HCT116 (cell line): ENCODE measurements around the gene SLC5A2. TPM values are rescaled to one million over a fixed set of nuclear protein-coding genes. Genes with fewer than 3 reads are reported as not detected.

ENCODE experiments used
- ATAC-seq: fragments of 200-7000 bp; cut with Tn5 transposase; 2 replicates; pipeline ENCODE4 v1.9.1; 2020; ENCODE audit warnings: mild to moderate bottlenecking, moderate library complexity
- BruUV-seq: library from RNA; stranded (reverse); fragments of 400-500 nt; replicated peaks from 2 replicates; lab custom pipeline; 2021; lab: Mats Ljungman, UMichigan
- CTCF ChIA-PET: fragments of 300-600 bp; sonication (Branson Sonifier 250); formaldehyde crosslinking; loops from one replicate; lab custom pipeline; 2021; ENCODE audit warnings: antibody characterized with exemption; lab: Charles Lee
- POLR2A ChIA-PET: fragments of 300-600, 350-600 bp; sonication (Branson Sonifier 250); formaldehyde crosslinking; loops from one replicate; lab custom pipeline; 2021; ENCODE audit warnings: antibody characterized with exemption; lab: Charles Lee
- RAD21 ChIA-PET, 2 experiments: fragments of 300-600 bp; sonication (Branson Sonifier 250); formaldehyde crosslinking; loops; one replicate each; lab custom pipeline; 2023; ENCODE audit warnings: low total read pairs in 2 of 2; ENCODE audit not compliant: uncharacterized antibody in 2 of 2, unreplicated experiment in 2 of 2, low non-redundant PET in 1 of 2; lab: Charles Lee
- DNase-seq: peaks from one replicate; pipeline ENCODE4 v3.0.0-alpha.2; 2010; ENCODE audit warnings: low read depth, low spot score
- H2AFZ ChIP-seq: fragments of 200-600 bp; shearing (Covaris generic), sonication (generic); 2 replicates; pipeline ENCODE4 v1.6.1; 2017; ENCODE audit warnings: low read depth, mixed run types, mixed read lengths, antibody characterized with exemption, low read length; ENCODE audit not compliant: poor library complexity, severe bottlenecking
- H3K27ac ChIP-seq: 2 replicates; pipeline ENCODE4 v1.5.1; 2012; ENCODE audit warnings: low read depth, low read length
- H3K27me3 ChIP-seq: fragments of 200-600 bp; sonication (generic); 2 replicates; pipeline ENCODE4 v1.6.1; 2016; ENCODE audit warnings: mixed run types, low read length, mixed read lengths; ENCODE audit not compliant: insufficient read depth
- H3K36me3 ChIP-seq, 2 experiments: fragments of 200-500 bp in 1 of 2; fragments of 200-600 bp in 1 of 2; sonication (Bioruptor generic) in 1 of 2; sonication (generic) in 1 of 2; 2 replicates each; pipeline versions ENCODE4 v1.5.1 to v1.6.1; 2014 to 2016; ENCODE audit warnings: low read length in 2 of 2, inconsistent platforms in 1 of 2, mixed read lengths in 1 of 2, mixed run types in 1 of 2; ENCODE audit not compliant: insufficient read depth in 2 of 2, control insufficient read depth in 1 of 2
- H3K4me1 ChIP-seq, 2 experiments: fragments of 200-600 bp in 1 of 2; sonication (generic) in 1 of 2; 2 replicates each; pipeline versions ENCODE4 v1.5.1 to v1.6.1; 2012 to 2017; ENCODE audit warnings: low read length in 2 of 2, inconsistent platforms in 1 of 2, mild to moderate bottlenecking in 1 of 2, mixed read lengths in 1 of 2, mixed run types in 1 of 2, moderate library complexity in 1 of 2; ENCODE audit not compliant: insufficient read depth in 2 of 2, control insufficient read depth in 1 of 2
- H3K4me2 ChIP-seq: fragments of 200-600 bp; sonication (generic); 2 replicates; pipeline ENCODE4 v1.6.1; 2017; ENCODE audit warnings: mixed run types, low read length, mixed read lengths
- H3K4me3 ChIP-seq, 2 experiments: fragments of 200-600 bp in 1 of 2; sonication (generic) in 1 of 2; replicated peaks in 1 of 2; 2 replicates each; pipeline ENCODE4 v1.5.1; 2011 to 2016; ENCODE audit warnings: low read length in 2 of 2, control low read depth in 1 of 2, low read depth in 1 of 2, mild to moderate bottlenecking in 1 of 2, mixed read lengths in 1 of 2, mixed run types in 1 of 2
- H3K79me2 ChIP-seq: fragments of 200-600 bp; sonication (generic); 2 replicates; pipeline ENCODE4 v1.6.1; 2017; ENCODE audit warnings: mild to moderate bottlenecking, mixed run types, low read length, moderate library complexity, mixed read lengths; ENCODE audit not compliant: insufficient read depth
- H3K9ac ChIP-seq: fragments of 200-600 bp; sonication (generic); 2 replicates; pipeline ENCODE4 v1.6.1; 2016; ENCODE audit warnings: low read length, mixed read lengths
- H3K9me2 ChIP-seq: fragments of 200-600 bp; sonication (generic), shearing (Covaris generic); 2 replicates; pipeline ENCODE4 v1.6.1; 2017; ENCODE audit warnings: mixed run types, mild to moderate bottlenecking, moderate library complexity; ENCODE audit not compliant: insufficient read depth
- H3K9me3 ChIP-seq, 2 experiments: fragments of 200-500 bp in 1 of 2; fragments of 200-600 bp in 1 of 2; sonication (Bioruptor generic) in 1 of 2; sonication (generic) in 1 of 2; 2 replicates each; pipeline ENCODE4 v1.6.1; 2014 to 2017; ENCODE audit warnings: low read length in 2 of 2, mixed read lengths in 2 of 2, inconsistent platforms in 1 of 2, low read depth in 1 of 2, mild to moderate bottlenecking in 1 of 2, mixed run types in 1 of 2, moderate library complexity in 1 of 2; ENCODE audit not compliant: control insufficient read depth in 1 of 2, insufficient read depth in 1 of 2
- H4K20me1 ChIP-seq: fragments of 200-600 bp; sonication (generic), shearing (Covaris generic); 2 replicates; pipeline ENCODE4 v1.6.1; 2017; ENCODE audit warnings: mixed run types, mild to moderate bottlenecking, moderate library complexity; ENCODE audit not compliant: insufficient read depth
- CEBPB ChIP-seq: IDR thresholded peaks from 2 replicates; pipeline ENCODE4 v1.6.1; 2012; ENCODE audit warnings: low read depth
- CTCF ChIP-seq, 3 experiments: fragments of 200-600 bp in 1 of 3; sonication (generic) in 1 of 3; IDR thresholded peaks in 2 of 3; conservative IDR thresholded peaks in 1 of 3; 2 replicates each; pipeline ENCODE4 v1.5.1; 2012 to 2017; ENCODE audit warnings: low read depth in 2 of 3, low read length in 2 of 3, antibody characterized with exemption in 1 of 3, borderline replicate concordance in 1 of 3, control low read depth in 1 of 3, mild to moderate bottlenecking in 1 of 3, mixed read lengths in 1 of 3, mixed run types in 1 of 3, moderate library complexity in 1 of 3; ENCODE audit not compliant: insufficient read depth in 1 of 3
- EGR1 ChIP-seq: IDR thresholded peaks from 2 replicates; pipeline ENCODE4 v1.6.1; 2012; ENCODE audit warnings: low read depth
- ELF1 ChIP-seq: IDR thresholded peaks from 2 replicates; pipeline ENCODE4 v1.6.1; 2012; ENCODE audit warnings: low read depth, borderline replicate concordance
- EZH2 ChIP-seq: fragments of 200-600 bp; sonication (generic); IDR thresholded peaks from 2 replicates; pipeline ENCODE4 v1.6.1; 2017; ENCODE audit warnings: antibody characterized with exemption, mixed run types
- FOSL1 ChIP-seq: IDR thresholded peaks from 2 replicates; pipeline ENCODE4 v1.6.1; 2012; ENCODE audit warnings: low read depth
- MAX ChIP-seq: IDR thresholded peaks from 2 replicates; pipeline ENCODE4 v1.6.1; 2012
- POLR2A ChIP-seq: IDR thresholded peaks from 2 replicates; pipeline ENCODE4 v1.7.0; 2011; ENCODE audit warnings: borderline replicate concordance; ENCODE audit not compliant: insufficient read depth, insufficient read length; ENCODE audit errors: extremely low read depth
- RAD21 ChIP-seq: IDR thresholded peaks from 2 replicates; pipeline ENCODE4 v1.6.1; 2012; ENCODE audit warnings: low read depth, mild to moderate bottlenecking
- SIN3A ChIP-seq: IDR thresholded peaks from 2 replicates; pipeline ENCODE4 v1.6.1; 2012; ENCODE audit warnings: low read depth
- SP1 ChIP-seq: IDR thresholded peaks from 2 replicates; pipeline ENCODE4 v1.6.1; 2012; ENCODE audit warnings: low read depth
- SRF ChIP-seq: IDR thresholded peaks from 2 replicates; pipeline ENCODE4 v1.6.1; 2012; ENCODE audit warnings: low read depth
- ZBTB33 ChIP-seq: IDR thresholded peaks from 2 replicates; pipeline ENCODE4 v1.6.1; 2011; ENCODE audit warnings: mild to moderate bottlenecking, low read length, moderate library complexity; ENCODE audit not compliant: insufficient replicate concordance; ENCODE audit errors: extremely low read depth
- ZFX ChIP-seq: fragments of 450-650 bp; IDR thresholded peaks from 2 replicates; pipeline ENCODE4 v1.6.1; 2017
- intact Hi-C: fragments of 100-400 bp; cut with micrococcal nuclease; formaldehyde crosslinking; loops from 2 replicates; pipeline ENCODE4 v1.10.0; 2022
- total RNA-seq: library from RNA; stranded (reverse); gene quantifications from one replicate; pipeline ENCODE4 v1.2.1, GENCODE V29; 2021; ENCODE audit not compliant: unreplicated experiment

The SLC5A2 gene
- total RNA-seq, 1 experiment from 2014 or later: 0.10 TPM

GRCh38 chr16:31458844-31459686 is 23.9 kb upstream of the SLC5A2 start, which contains the start of gene ARMC5 (continued):
- peak; percentile 36 to 66 (median 55); a peak in 4 of 6 replicates for TF ChIP-seq CTCF (IDR thresholded peaks at IDR 0.05 in 2 of 3, conservative IDR thresholded peaks at IDR 0.05 in 1 of 3; ENCODE audit: borderline replicate concordance in 1 of 3, insufficient read depth in 1 of 3, low read depth in 2 of 3, low read length in 2 of 3)
- no peak for TF ChIP-seq ZBTB33

- CTCF ChIA-PET: interaction anchor here (0.8 to 3.4 kb wide), 19 partner anchors 8 to 506 kb away, joined by 3 to 32 read pairs (median 7); partner anchors contain the start of genes HSD3B7, KAT8, TGFB1I1 and ZNF267
- Histone ChIP-seq H4K20me1 (no peaks in the 10 kb centered on the region), H3K79me2 (peaks cover 34% of the 10 kb centered on the region), H3K4me3 (peak overlapping the region; percentile 70 to 90), H3K9me2 (no peaks in the 10 kb centered on the region), H3K4me1 (peaks cover 3 to 39% of the 10 kb centered on the region in 2 experiments; a peak in 3 of 4 replicates), H3K9me3 (no peaks in the 10 kb centered on the region), H3K4me2 (peak overlapping the region; percentile 84), H3K27me3 (no peaks in the 10 kb centered on the region), H3K9ac (peak overlapping the region; percentile 86), H3K27ac (peak overlapping the region; percentile 97), H3K36me3 (no peaks in the 10 kb centered on the region), H2AFZ (no peak overlapping the region)
- RAD21 ChIA-PET: interaction anchor here in 1 of 2 experiments (0.6 to 1.1 kb wide), 2 partner anchors 342 to 506 kb away, joined by 3 to 4 read pairs; no protein-coding TSS in a partner anchor
- POLR2A ChIA-PET: interaction anchor here (0.7 to 2.1 kb wide), 8 partner anchors 8 to 414 kb away, joined by 4 to 12 read pairs (median 6); partner anchors contain the start of genes FUS, KAT8, RUSF1 and ZNF267
- intact Hi-C loops: loop anchor here (2.0 to 10.0 kb wide), 5 partner anchors 237 to 409 kb away; partner anchors contain the start of genes PRSS8, PYDC1, TRIM72 and ZNF646
- ATAC-seq: peak; percentile 85
- peak; percentile 98 for DNase-seq
- no TSS peak for BruUV-seq
- TF ChIP-seq SIN3A: peak; percentile 43; the same call in 1 of the 2 replicates
- peak; percentile 84 for TF ChIP-seq EGR1
- TF ChIP-seq SP1: peak; percentile 25; the same call in 1 of the 2 replicates
- TF ChIP-seq POLR2A: peak; percentile 70
- no peak; the same call in 1 of the 2 replicates for TF ChIP-seq ELF1
- TF ChIP-seq SRF: no peak
- peak; percentile 16; the same call in 1 of the 2 replicates for TF ChIP-seq CEBPB
- no peak for TF ChIP-seq RAD21
- peak; percentile 47 for TF ChIP-seq MAX
- no peak for TF ChIP-seq FOSL1
- no peak for TF ChIP-seq EZH2
- TF ChIP-seq ZFX: no peak
- no peak for TF ChIP-seq CTCF (IDR thresholded peaks at IDR 0.05 in 2 of 3, conservative IDR thresholded peaks at IDR 0.05 in 1 of 3; ENCODE audit: borderline replicate concordance in 1 of 3, insufficient read depth in 1 of 3, low read depth in 2 of 3, low read length in 2 of 3)
Observed at GRCh38 chr16:31459687-31460581, 23.0 kb upstream of the SLC5A2 start.
